ENCODE results near the gene TMEM176A.
A peak's percentile ranks its signal among the peaks of the same experiment; 100 is the strongest.
"Not testable (repeated sequence)": the region's sequence is repeated elsewhere in the genome, so short reads cannot be mapped to it uniquely, and the experiment has no call there.

TMEM176A gene

GRCh38 chr7:150769768-150770167 lies 30.8 kb upstream of the TMEM176A start:
- H3K36me3 ChIP-seq (ENCODE audit: control insufficient read depth, insufficient read depth, low read length): no peaks in the 10 kb centered on the region
- no peak overlapping the region for H3K4me3 ChIP-seq (ENCODE audit: insufficient read depth, low read depth, low read length, poor library complexity, severe bottlenecking)
- DNase-seq: no peak
- H3K27ac ChIP-seq (ENCODE audit: insufficient read depth, low read length, poor library complexity, severe bottlenecking): no peak overlapping the region
- no peaks in the 10 kb centered on the region for H3K27me3 ChIP-seq (replicated peaks; ENCODE audit: control insufficient read depth, insufficient read depth, low read length, poor library complexity, severe bottlenecking)
- H3K4me1 ChIP-seq (ENCODE audit: control insufficient read depth, insufficient read depth, low read length, poor library complexity, severe bottlenecking): no peaks in the 10 kb centered on the region
- H3K9me3 ChIP-seq (ENCODE audit: control insufficient read depth, low read length): no peaks in the 10 kb centered on the region

GRCh38 chr7:150774131-150774530 lies 26.4 kb upstream of the TMEM176A start:
- H3K9me3 ChIP-seq (ENCODE audit: control insufficient read depth, low read length); H3K4me3 ChIP-seq (ENCODE audit: insufficient read depth, low read depth, low read length, poor library complexity, severe bottlenecking); H3K27me3 ChIP-seq (replicated peaks; ENCODE audit: control insufficient read depth, insufficient read depth, low read length, poor library complexity, severe bottlenecking); H3K27ac ChIP-seq (ENCODE audit: insufficient read depth, low read length, poor library complexity, severe bottlenecking); H3K36me3 ChIP-seq (ENCODE audit: control insufficient read depth, insufficient read depth, low read length); H3K4me1 ChIP-seq (ENCODE audit: control insufficient read depth, insufficient read depth, low read length, poor library complexity, severe bottlenecking); DNase-seq: not testable (repeated sequence)

DNA sequence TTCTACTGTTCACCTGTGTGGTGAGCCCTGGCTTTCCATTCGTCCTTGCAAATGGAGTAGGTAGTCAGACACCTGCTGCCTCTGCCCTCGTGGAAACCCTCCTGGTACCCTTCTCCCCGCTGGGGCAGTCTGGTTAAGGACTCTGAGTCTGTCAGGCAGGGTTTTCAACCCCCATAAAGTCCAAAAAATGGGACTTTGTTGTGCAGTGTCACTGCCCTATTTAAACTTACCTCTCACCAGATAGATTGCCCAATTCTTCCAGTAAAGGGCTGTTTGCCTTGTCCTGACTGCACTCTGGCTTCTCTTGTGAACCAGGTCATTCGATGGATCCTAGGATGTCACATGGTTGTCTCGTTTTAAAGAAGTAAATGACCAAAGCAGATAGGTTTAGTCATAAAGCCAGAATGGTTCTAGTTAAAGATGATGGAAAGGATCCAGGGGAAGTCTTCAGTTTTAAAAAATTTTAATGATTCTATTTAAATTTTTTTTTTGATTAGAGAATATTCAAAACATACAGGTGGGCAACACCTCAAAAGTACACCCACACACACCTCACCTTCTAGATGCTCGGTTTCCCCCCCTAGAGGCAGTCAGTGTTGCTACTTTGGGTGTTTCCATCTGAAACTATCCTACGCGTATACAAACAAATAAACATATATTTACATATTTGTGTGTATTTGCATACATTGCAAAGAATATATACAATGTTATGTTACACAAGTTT lies 22.4 kb upstream of the TMEM176A start:
- Histone ChIP-seq H3K27ac (ENCODE audit: insufficient read depth, low read length, poor library complexity, severe bottlenecking) (no peak overlapping the region), H3K4me1 (ENCODE audit: control insufficient read depth, insufficient read depth, low read length, poor library complexity, severe bottlenecking) (no peaks in the 10 kb centered on the region), H3K36me3 (ENCODE audit: control insufficient read depth, insufficient read depth, low read length) (no peaks in the 10 kb centered on the region), H3K4me3 (ENCODE audit: insufficient read depth, low read depth, low read length, poor library complexity, severe bottlenecking) (no peak overlapping the region), H3K27me3 (replicated peaks; ENCODE audit: control insufficient read depth, insufficient read depth, low read length, poor library complexity, severe bottlenecking) (no peaks in the 10 kb centered on the region), H3K9me3 (ENCODE audit: control insufficient read depth, low read length) (no peaks in the 10 kb centered on the region)
- no peak for DNase-seq

DNA sequence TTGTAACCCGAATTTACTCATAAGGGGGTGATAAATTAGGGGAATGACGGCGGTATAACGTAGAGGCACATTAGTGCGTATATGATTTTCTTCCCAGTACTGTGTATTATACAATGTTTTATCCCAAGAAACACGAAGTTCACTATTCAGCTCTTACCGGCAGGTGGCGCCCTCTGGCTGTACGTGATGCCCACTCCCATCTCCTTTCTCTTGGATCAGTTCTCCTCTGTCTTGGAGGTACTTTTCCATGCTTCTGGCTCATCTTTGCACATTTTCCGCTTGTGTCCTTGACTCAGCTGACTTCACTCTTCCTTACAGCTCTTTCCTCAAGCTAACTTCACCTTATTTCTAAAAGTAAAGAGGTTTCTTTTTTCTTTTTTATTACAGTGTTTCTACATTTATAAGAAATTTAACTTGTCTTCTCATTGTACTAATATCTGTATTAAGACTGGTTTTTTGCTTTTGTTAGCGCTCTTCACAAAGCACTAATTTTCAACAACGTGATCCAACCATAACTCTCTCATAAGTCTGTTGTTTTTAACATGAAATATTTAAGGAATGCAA lies 21.7 kb upstream of the TMEM176A start:
- Histone ChIP-seq H3K36me3 (ENCODE audit: control insufficient read depth, insufficient read depth, low read length) (no peaks in the 10 kb centered on the region), H3K27me3 (replicated peaks; ENCODE audit: control insufficient read depth, insufficient read depth, low read length, poor library complexity, severe bottlenecking) (no peaks in the 10 kb centered on the region)
- peak; percentile 39 to 64 (median 43) for DNase-seq

DNA sequence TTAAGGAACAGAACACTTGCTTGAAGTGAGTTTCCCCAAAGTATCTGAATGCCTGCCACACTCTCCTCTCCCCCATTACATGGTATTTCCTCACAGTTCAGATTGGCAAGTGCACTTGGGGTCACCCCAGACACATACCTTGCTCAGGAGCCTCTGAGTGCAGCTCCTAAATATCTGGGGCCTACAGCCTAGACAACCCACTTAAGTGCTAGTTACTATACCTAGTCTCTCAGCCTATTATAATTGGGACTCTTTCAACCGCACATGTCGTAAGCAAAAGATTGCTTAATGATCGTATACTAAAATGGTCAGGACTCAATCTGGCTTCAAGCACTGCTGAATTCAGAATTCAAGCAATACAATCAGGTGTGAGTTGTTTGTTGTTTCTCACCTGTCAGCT lies 20.3 kb upstream of the TMEM176A start:
- Histone ChIP-seq H3K4me1 (ENCODE audit: control insufficient read depth, insufficient read depth, low read length, poor library complexity, severe bottlenecking) (no peaks in the 10 kb centered on the region), H3K27ac (ENCODE audit: insufficient read depth, low read length, poor library complexity, severe bottlenecking) (no peak overlapping the region), H3K27me3 (replicated peaks; ENCODE audit: control insufficient read depth, insufficient read depth, low read length, poor library complexity, severe bottlenecking) (no peaks in the 10 kb centered on the region), H3K36me3 (ENCODE audit: control insufficient read depth, insufficient read depth, low read length) (no peaks in the 10 kb centered on the region), H3K4me3 (ENCODE audit: insufficient read depth, low read depth, low read length, poor library complexity, severe bottlenecking) (no peak overlapping the region), H3K9me3 (ENCODE audit: control insufficient read depth, low read length) (no peaks in the 10 kb centered on the region)
- no peak for DNase-seq

More for the DNA sequence above, 21.7 kb upstream of the TMEM176A start:
- no peak overlapping the region for H3K27ac ChIP-seq (ENCODE audit: insufficient read depth, low read length, poor library complexity, severe bottlenecking)
- no peaks in the 10 kb centered on the region for H3K4me1 ChIP-seq (ENCODE audit: control insufficient read depth, insufficient read depth, low read length, poor library complexity, severe bottlenecking)
- no peaks in the 10 kb centered on the region for H3K9me3 ChIP-seq (ENCODE audit: control insufficient read depth, low read length)
- no peak overlapping the region for H3K4me3 ChIP-seq (ENCODE audit: insufficient read depth, low read depth, low read length, poor library complexity, severe bottlenecking)

GRCh38 chr7:150781103-150781502 lies 19.5 kb upstream of the TMEM176A start:
- Histone ChIP-seq H3K27ac (ENCODE audit: insufficient read depth, low read length, poor library complexity, severe bottlenecking) (no peak overlapping the region), H3K36me3 (ENCODE audit: control insufficient read depth, insufficient read depth, low read length) (no peaks in the 10 kb centered on the region), H3K9me3 (ENCODE audit: control insufficient read depth, low read length) (no peaks in the 10 kb centered on the region), H3K4me1 (ENCODE audit: control insufficient read depth, insufficient read depth, low read length, poor library complexity, severe bottlenecking) (no peaks in the 10 kb centered on the region), H3K4me3 (ENCODE audit: insufficient read depth, low read depth, low read length, poor library complexity, severe bottlenecking) (no peak overlapping the region), H3K27me3 (replicated peaks; ENCODE audit: control insufficient read depth, insufficient read depth, low read length, poor library complexity, severe bottlenecking) (no peaks in the 10 kb centered on the region)
- DNase-seq: no peak

DNA sequence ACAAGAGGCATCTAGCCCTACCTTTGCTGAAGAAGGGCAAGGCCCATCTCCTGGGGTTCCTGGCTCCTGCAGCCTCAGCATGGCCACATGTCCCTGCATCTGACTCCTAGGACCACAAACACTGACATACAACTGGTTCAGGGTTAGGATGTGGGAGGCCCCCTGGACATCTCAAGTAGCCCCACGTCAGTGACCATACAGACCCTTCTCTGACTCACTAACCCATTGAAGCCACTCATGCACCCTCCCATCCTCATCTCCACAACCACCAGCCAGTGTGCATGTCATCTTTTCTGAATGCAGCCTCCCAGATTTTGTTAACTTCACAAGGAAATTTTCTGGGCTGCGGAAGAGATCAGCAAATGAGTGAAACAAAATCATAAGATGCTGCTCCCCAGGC lies 18.6 kb upstream of the TMEM176A start:
- no peaks in the 10 kb centered on the region for H3K36me3 ChIP-seq (ENCODE audit: control insufficient read depth, insufficient read depth, low read length)
- H3K27ac ChIP-seq (ENCODE audit: insufficient read depth, low read length, poor library complexity, severe bottlenecking): no peak overlapping the region
- no peak for DNase-seq
- no peaks in the 10 kb centered on the region for H3K4me1 ChIP-seq (ENCODE audit: control insufficient read depth, insufficient read depth, low read length, poor library complexity, severe bottlenecking)
- no peaks in the 10 kb centered on the region for H3K27me3 ChIP-seq (replicated peaks; ENCODE audit: control insufficient read depth, insufficient read depth, low read length, poor library complexity, severe bottlenecking)
- H3K9me3 ChIP-seq (ENCODE audit: control insufficient read depth, low read length): no peaks in the 10 kb centered on the region
- no peak overlapping the region for H3K4me3 ChIP-seq (ENCODE audit: insufficient read depth, low read depth, low read length, poor library complexity, severe bottlenecking)

DNA sequence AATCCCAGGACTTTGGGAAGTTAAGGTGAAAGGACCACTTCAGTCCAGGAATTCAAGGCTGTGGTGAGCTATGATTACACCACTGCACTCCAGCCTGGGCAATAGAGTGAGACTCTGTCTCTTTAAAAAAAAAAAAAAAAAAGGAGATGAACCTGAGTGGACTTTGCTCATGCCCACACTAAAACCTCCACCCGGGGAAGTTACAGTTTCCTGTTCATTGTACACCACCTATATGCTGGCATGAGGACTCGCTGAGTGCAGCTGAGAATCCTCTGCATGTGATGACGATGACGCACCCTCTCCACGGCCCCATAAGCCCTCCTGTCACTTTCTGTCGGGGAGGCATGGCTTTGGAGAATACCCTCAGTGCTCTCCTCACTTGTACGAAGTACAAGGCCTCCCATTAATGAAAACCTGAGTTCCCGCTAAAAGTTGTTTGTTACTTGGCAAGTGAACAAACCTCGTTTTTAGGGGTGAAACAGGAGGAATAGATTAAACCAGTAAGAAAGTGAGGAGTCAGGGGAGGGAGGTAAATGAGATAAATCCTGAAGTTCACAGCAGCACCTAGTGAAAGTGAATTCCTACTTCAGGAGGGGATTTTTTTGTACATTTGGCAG lies 16.3 kb upstream of the TMEM176A start:
- H3K4me1 ChIP-seq (ENCODE audit: control insufficient read depth, insufficient read depth, low read length, poor library complexity, severe bottlenecking): no peaks in the 10 kb centered on the region
- DNase-seq: no peak
- H3K9me3 ChIP-seq (ENCODE audit: control insufficient read depth, low read length): no peaks in the 10 kb centered on the region
- no peak overlapping the region for H3K4me3 ChIP-seq (ENCODE audit: insufficient read depth, low read depth, low read length, poor library complexity, severe bottlenecking)
- H3K27me3 ChIP-seq (replicated peaks; ENCODE audit: control insufficient read depth, insufficient read depth, low read length, poor library complexity, severe bottlenecking): no peaks in the 10 kb centered on the region
- H3K27ac ChIP-seq (ENCODE audit: insufficient read depth, low read length, poor library complexity, severe bottlenecking): no peak overlapping the region
- no peaks in the 10 kb centered on the region for H3K36me3 ChIP-seq (ENCODE audit: control insufficient read depth, insufficient read depth, low read length)

DNA sequence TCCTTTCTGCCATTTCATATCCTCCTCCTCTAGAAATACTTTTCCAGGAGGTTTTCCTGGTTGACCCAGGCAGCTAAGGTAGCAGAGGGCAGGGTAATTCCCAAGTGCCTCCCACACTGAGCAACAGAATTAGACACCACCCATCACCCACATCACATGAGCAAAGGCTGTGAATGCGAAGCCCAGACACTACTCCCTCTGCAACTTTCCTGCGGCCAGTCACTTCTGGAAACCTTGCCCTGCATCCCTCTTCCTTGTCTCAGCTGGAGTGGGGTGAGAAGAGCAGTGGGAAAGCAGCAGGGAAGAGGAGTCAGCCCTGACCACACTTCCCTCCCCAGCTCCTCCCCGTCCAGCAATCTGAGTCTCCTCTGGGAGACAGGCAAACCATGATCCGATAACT lies 15.6 kb upstream of the TMEM176A start:
- DNase-seq: no peak
- no peaks in the 10 kb centered on the region for H3K36me3 ChIP-seq (ENCODE audit: control insufficient read depth, insufficient read depth, low read length)
- H3K4me3 ChIP-seq (ENCODE audit: insufficient read depth, low read depth, low read length, poor library complexity, severe bottlenecking): no peak overlapping the region
- no peak overlapping the region for H3K27ac ChIP-seq (ENCODE audit: insufficient read depth, low read length, poor library complexity, severe bottlenecking)
- no peaks in the 10 kb centered on the region for H3K9me3 ChIP-seq (ENCODE audit: control insufficient read depth, low read length)
- H3K27me3 ChIP-seq (replicated peaks; ENCODE audit: control insufficient read depth, insufficient read depth, low read length, poor library complexity, severe bottlenecking): no peaks in the 10 kb centered on the region
- H3K4me1 ChIP-seq (ENCODE audit: control insufficient read depth, insufficient read depth, low read length, poor library complexity, severe bottlenecking): no peaks in the 10 kb centered on the region
